Calu3 (cell line): ENCODE measurements around the gene AAGAB. TPM values are rescaled to one million over a fixed set of nuclear protein-coding genes. Genes with fewer than 3 reads are reported as not detected.

Source experiments
- BruUV-seq: library from RNA; stranded (reverse); fragments of 400-500 nt; replicated peaks from 2 replicates; lab custom pipeline; 2021; lab: Mats Ljungman, UMichigan
- CTCF ChIA-PET: fragments of 300-600 bp; sonication (Branson Sonifier 250); formaldehyde crosslinking; loops from one replicate; lab custom pipeline; 2022; ENCODE audit warnings: antibody characterized with exemption; lab: Charles Lee
- DNase-seq: peaks from one replicate; pipeline ENCODE4 v3.0.0; 2022
- H3K27ac Mint-ChIP-seq: one replicate; pipeline ENCODE4 v1.8.0; 2022; ENCODE audit warnings: mixed read lengths; ENCODE audit not compliant: unreplicated experiment
- H3K27me3 Mint-ChIP-seq: one replicate; pipeline ENCODE4 v1.8.0; 2022; ENCODE audit warnings: mixed read lengths; ENCODE audit not compliant: unreplicated experiment
- H3K36me3 Mint-ChIP-seq: one replicate; pipeline ENCODE4 v1.8.0; 2022; ENCODE audit warnings: mild to moderate bottlenecking, moderate library complexity, mixed read lengths; ENCODE audit not compliant: insufficient read depth, unreplicated experiment
- H3K4me1 Mint-ChIP-seq: one replicate; pipeline ENCODE4 v1.8.0; 2022; ENCODE audit warnings: mild to moderate bottlenecking, low read depth, mixed read lengths; ENCODE audit not compliant: unreplicated experiment
- H3K4me3 Mint-ChIP-seq: one replicate; pipeline ENCODE4 v1.8.0; 2022; ENCODE audit warnings: mild to moderate bottlenecking, low read depth, moderate library complexity, mixed read lengths; ENCODE audit not compliant: unreplicated experiment
- H3K9me3 Mint-ChIP-seq: one replicate; pipeline ENCODE4 v1.8.0; 2022; ENCODE audit warnings: low read depth, mixed read lengths; ENCODE audit not compliant: unreplicated experiment
- CTCF ChIP-seq: fragments of 200-600 bp; IDR thresholded peaks from one replicate; pipeline ENCODE4 v1.8.0; 2022; ENCODE audit warnings: antibody characterized with exemption; ENCODE audit not compliant: unreplicated experiment
- intact Hi-C: fragments of 100-400 bp; cut with micrococcal nuclease; formaldehyde crosslinking; loops from one replicate; pipeline ENCODE4 v1.10.0; 2022; ENCODE audit not compliant: unreplicated experiment
- total RNA-seq: library from RNA; stranded (reverse); gene quantifications from 2 replicates; pipeline ENCODE4 v1.2.3, GENCODE V29; 2022

The AAGAB gene
- total RNA-seq, 1 experiment from 2014 or later: 68.1 TPM

GRCh38 chr15:67166280-67167009 lies 88.0 kb downstream of the AAGAB start:
- intact Hi-C loops: no loop called here
- no peak overlapping the region for H3K4me3 Mint-ChIP-seq
- H3K27ac Mint-ChIP-seq: no peak overlapping the region
- no peaks in the 10 kb centered on the region for H3K9me3 Mint-ChIP-seq
- H3K27me3 Mint-ChIP-seq: no peaks in the 10 kb centered on the region
- H3K4me1 Mint-ChIP-seq: peaks cover 27% of the 10 kb centered on the region
- TF ChIP-seq CTCF: no peak
- no peak for DNase-seq
- CTCF ChIA-PET: no interaction called here
- BruUV-seq: no TSS peak
- peaks cover 73% of the 10 kb centered on the region for H3K36me3 Mint-ChIP-seq

DNA sequence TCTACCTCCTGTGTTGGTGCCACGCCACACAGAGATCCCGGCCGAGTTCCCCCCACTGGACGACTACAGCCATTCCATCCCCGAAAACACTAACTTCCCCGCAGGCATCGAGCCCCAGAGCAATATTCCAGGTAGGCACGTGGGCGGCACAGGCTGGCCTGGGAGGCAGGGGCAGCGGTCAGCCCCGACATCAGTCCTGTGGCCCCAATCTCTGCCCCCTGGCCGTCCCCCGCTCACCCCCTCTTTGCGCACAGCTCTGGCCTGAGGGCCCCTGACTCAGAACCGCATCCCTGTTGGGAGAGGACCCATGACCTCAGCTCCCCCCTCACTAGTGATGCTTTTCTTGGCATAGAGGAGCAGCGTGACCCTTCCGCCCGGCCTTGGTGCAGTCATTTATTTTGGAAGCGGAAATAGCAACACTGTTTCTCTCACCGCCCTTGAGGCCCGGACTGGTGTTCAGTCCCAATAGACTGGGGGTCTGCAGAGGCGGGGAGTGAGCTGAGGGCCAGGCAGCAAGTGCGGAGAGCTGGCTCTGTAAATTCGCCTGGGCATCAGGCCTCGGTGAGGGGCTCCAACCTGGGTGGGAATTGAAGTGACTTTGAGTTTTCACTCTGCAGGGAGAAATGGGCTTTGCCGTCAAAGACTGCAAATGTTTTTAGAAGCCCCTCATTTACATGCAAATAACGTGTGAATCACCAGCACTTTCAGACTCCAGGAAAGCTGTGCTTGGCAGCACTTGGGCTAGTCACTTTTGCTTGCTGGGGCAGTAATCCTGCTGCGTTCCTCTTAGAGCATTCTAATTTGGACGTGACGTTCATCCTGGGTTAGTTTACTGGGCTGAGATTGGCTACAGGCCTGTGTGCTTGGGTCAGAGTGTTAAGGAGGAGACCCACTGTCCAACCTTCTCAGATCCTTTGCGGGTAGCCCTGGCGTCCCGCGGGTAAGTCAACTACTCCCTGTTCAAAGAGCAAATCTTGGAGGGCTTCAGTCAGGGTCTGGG lies 88.9 kb downstream of the AAGAB start:
- DNase-seq: no peak
- no peak for TF ChIP-seq CTCF
- CTCF ChIA-PET: interaction anchor here (0.7 kb wide), 1 partner anchor 856 kb away, joined by 3 read pairs; no protein-coding TSS in a partner anchor
- Mint-ChIP-seq H3K4me3 (no peak overlapping the region), H3K27me3 (no peaks in the 10 kb centered on the region), H3K4me1 (peaks cover 32% of the 10 kb centered on the region), H3K9me3 (no peaks in the 10 kb centered on the region), H3K36me3 (peaks cover 68% of the 10 kb centered on the region), H3K27ac (peak overlapping the region; percentile 66)
- intact Hi-C loops: no loop called here
- BruUV-seq: no TSS peak

DNA sequence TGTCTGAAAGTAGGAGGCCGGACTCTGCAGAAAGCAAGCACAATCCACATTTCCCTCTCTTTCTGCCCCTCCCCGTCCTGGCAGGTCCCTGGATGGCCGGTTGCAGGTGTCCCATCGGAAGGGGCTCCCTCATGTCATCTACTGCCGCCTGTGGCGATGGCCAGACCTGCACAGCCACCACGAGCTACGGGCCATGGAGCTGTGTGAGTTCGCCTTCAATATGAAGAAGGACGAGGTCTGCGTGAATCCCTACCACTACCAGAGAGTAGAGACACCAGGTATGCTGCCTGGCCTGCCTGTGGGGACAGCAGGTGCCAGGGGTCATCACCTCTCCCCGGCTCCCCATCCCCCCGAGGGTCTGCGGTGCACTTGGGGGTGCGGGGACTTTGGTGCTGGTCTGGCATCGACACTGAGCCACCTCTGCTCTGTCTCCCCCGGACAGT lies 89.6 kb downstream of the AAGAB start:
- no peaks in the 10 kb centered on the region for H3K27me3 Mint-ChIP-seq
- peaks cover 28% of the 10 kb centered on the region for H3K4me1 Mint-ChIP-seq
- CTCF ChIA-PET: interaction anchor here (0.6 to 0.9 kb wide), 3 partner anchors 163 to 1899 kb away, joined by 3 to 5 read pairs (median 5); no protein-coding TSS in a partner anchor
- H3K36me3 Mint-ChIP-seq: peaks cover 65% of the 10 kb centered on the region
- intact Hi-C loops: no loop called here
- no peaks in the 10 kb centered on the region for H3K9me3 Mint-ChIP-seq
- no peak for DNase-seq
- peak overlapping the region; percentile 66 for H3K27ac Mint-ChIP-seq
- H3K4me3 Mint-ChIP-seq: no peak overlapping the region
- no TSS peak for BruUV-seq
- no peak for TF ChIP-seq CTCF

- no TSS peak for BruUV-seq
- peaks cover 61% of the 10 kb centered on the region for H3K36me3 Mint-ChIP-seq
- H3K27me3 Mint-ChIP-seq: no peaks in the 10 kb centered on the region
- no peak overlapping the region for H3K4me3 Mint-ChIP-seq
- H3K4me1 Mint-ChIP-seq: peaks cover 25% of the 10 kb centered on the region
- CTCF ChIA-PET: interaction anchor here (0.6 to 0.9 kb wide), 5 partner anchors 9 to 1899 kb away, joined by 5 to 7 read pairs (median 5); no protein-coding TSS in a partner anchor
- DNase-seq: no peak
- H3K27ac Mint-ChIP-seq: peak overlapping the region; percentile 66
- H3K9me3 Mint-ChIP-seq: no peaks in the 10 kb centered on the region
- no peak for TF ChIP-seq CTCF
- intact Hi-C loops: no loop called here
Measured at GRCh38 chr15:67164401-67164791, 90.1 kb downstream of the AAGAB start.
